22Rv1 (cell line): ENCODE results near the gene NTRK3.

Source experiments
- ZFX ChIP-seq: fragments of 450-650 bp; IDR thresholded peaks from 2 replicates; pipeline ENCODE4 v1.6.1; 2017; ENCODE audit warnings: antibody characterized with exemption, borderline replicate concordance
- TF ChIP-seq, protein P1 (sequence below): fragments of 450-650 bp; IDR thresholded peaks from 2 replicates; pipeline ENCODE4 v1.5.1; 2017; ENCODE audit warnings: mild to moderate bottlenecking

- TF ChIP-seq, protein P1, sequence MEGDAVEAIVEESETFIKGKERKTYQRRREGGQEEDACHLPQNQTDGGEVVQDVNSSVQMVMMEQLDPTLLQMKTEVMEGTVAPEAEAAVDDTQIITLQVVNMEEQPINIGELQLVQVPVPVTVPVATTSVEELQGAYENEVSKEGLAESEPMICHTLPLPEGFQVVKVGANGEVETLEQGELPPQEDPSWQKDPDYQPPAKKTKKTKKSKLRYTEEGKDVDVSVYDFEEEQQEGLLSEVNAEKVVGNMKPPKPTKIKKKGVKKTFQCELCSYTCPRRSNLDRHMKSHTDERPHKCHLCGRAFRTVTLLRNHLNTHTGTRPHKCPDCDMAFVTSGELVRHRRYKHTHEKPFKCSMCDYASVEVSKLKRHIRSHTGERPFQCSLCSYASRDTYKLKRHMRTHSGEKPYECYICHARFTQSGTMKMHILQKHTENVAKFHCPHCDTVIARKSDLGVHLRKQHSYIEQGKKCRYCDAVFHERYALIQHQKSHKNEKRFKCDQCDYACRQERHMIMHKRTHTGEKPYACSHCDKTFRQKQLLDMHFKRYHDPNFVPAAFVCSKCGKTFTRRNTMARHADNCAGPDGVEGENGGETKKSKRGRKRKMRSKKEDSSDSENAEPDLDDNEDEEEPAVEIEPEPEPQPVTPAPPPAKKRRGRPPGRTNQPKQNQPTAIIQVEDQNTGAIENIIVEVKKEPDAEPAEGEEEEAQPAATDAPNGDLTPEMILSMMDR, result no peak
- TF ChIP-seq ZFX, result no peak
Observed at GRCh38 chr15:88152672-88153071, 103.9 kb downstream of the NTRK3 start.
